GM20431 (cell line): Measurements from ENCODE around the gene POLR2L.

Experiments
- in situ Hi-C: fragments of 300-500 bp; cut with MseI, MboI; formaldehyde crosslinking; loops from one replicate; pipeline ENCODE4 v1.15.0; 2020; ENCODE audit warnings: low sequenced_read_pairs; ENCODE audit not compliant: unreplicated experiment

POLR2L gene

GRCh38 chr11:843086-843734 is 881 bp upstream of the POLR2L start:
- in situ Hi-C loops, result no loop called here

GRCh38 chr11:841981-842369 is 354 bp downstream of the POLR2L start:
- in situ Hi-C loops, result no loop called here

- in situ Hi-C loops, result no loop called here
Observed at GRCh38 chr11:839875-840617, 2.3 kb downstream of the POLR2L start.

GRCh38 chr11:839280-839623 is 3.1 kb downstream of the POLR2L start:
- in situ Hi-C loops, result no loop called here

GRCh38 chr11:838441-839279 is 3.7 kb downstream of the POLR2L start:
- in situ Hi-C loops, result no loop called here

GRCh38 chr11:837990-838307 is 4.4 kb downstream of the POLR2L start:
- in situ Hi-C loops, result no loop called here

GRCh38 chr11:837189-837989 is 4.9 kb downstream of the POLR2L start:
- in situ Hi-C loops, result no loop called here

- in situ Hi-C loops, result no loop called here
Observed at GRCh38 chr11:836700-837099, 5.6 kb downstream of the POLR2L start.

GRCh38 chr11:836274-836673 is 6.1 kb downstream of the POLR2L start:
- in situ Hi-C loops, result no loop called here

- in situ Hi-C loops, result no loop called here
Observed at GRCh38 chr11:834371-835316, 7.7 kb downstream of the POLR2L start.

- in situ Hi-C loops, result no loop called here
Observed at GRCh38 chr11:833849-834311, 8.4 kb downstream of the POLR2L start.

- in situ Hi-C loops, result no loop called here
Observed at GRCh38 chr11:833114-833791, 9.1 kb downstream of the POLR2L start.

GRCh38 chr11:832529-833113 is 9.7 kb downstream of the POLR2L start, which contains the start of gene CD151:
Gene CD151, plus strand, starts transcription at chr11:832952. Its CDS starts 3,118 bp downstream, at chr11:836070.
- in situ Hi-C loops, result no loop called here

- in situ Hi-C loops, result no loop called here
Observed at GRCh38 chr11:831961-832528, 10.3 kb downstream of the POLR2L start.

GRCh38 chr11:831118-831864 is 11.0 kb downstream of the POLR2L start:
- in situ Hi-C loops, result no loop called here

- in situ Hi-C loops, result no loop called here
Observed at GRCh38 chr11:830295-831117, 11.8 kb downstream of the POLR2L start.
